Adipocyte (in vitro differentiated cells): ENCODE results near the gene CAPN2.

Experiments used
- DNase-seq: peaks from one replicate; pipeline ENCODE4 v3.0.0-alpha.2; 2015; ENCODE audit warnings: low read depth
- H3K27me3 ChIP-seq: replicated peaks from 2 replicates; pipeline ENCODE4 v1.7.0; 2013; ENCODE audit warnings: mild to moderate bottlenecking, low read length, moderate library complexity; ENCODE audit not compliant: control insufficient read depth, insufficient read depth
- H3K36me3 ChIP-seq: 2 replicates; pipeline ENCODE4 v1.7.0; 2013; ENCODE audit warnings: low read length, mild to moderate bottlenecking, moderate library complexity; ENCODE audit not compliant: control insufficient read depth, insufficient read depth, severe bottlenecking
- H3K4me1 ChIP-seq: 2 replicates; pipeline ENCODE4 v1.7.0; 2013; ENCODE audit warnings: mild to moderate bottlenecking, low read length, moderate library complexity; ENCODE audit not compliant: control insufficient read depth, insufficient read depth
- H3K4me3 ChIP-seq: 2 replicates; pipeline ENCODE4 v1.7.0; 2013; ENCODE audit warnings: mild to moderate bottlenecking, low read length, moderate library complexity
- H3K9ac ChIP-seq: 2 replicates; pipeline ENCODE4 v1.7.0; 2013; ENCODE audit warnings: mild to moderate bottlenecking, low read length, moderate library complexity
- H3K9me3 ChIP-seq: 2 replicates; pipeline ENCODE4 v1.7.0; 2013; ENCODE audit warnings: mild to moderate bottlenecking, low read length, moderate library complexity; ENCODE audit not compliant: control insufficient read depth

CAPN2 gene

DNA sequence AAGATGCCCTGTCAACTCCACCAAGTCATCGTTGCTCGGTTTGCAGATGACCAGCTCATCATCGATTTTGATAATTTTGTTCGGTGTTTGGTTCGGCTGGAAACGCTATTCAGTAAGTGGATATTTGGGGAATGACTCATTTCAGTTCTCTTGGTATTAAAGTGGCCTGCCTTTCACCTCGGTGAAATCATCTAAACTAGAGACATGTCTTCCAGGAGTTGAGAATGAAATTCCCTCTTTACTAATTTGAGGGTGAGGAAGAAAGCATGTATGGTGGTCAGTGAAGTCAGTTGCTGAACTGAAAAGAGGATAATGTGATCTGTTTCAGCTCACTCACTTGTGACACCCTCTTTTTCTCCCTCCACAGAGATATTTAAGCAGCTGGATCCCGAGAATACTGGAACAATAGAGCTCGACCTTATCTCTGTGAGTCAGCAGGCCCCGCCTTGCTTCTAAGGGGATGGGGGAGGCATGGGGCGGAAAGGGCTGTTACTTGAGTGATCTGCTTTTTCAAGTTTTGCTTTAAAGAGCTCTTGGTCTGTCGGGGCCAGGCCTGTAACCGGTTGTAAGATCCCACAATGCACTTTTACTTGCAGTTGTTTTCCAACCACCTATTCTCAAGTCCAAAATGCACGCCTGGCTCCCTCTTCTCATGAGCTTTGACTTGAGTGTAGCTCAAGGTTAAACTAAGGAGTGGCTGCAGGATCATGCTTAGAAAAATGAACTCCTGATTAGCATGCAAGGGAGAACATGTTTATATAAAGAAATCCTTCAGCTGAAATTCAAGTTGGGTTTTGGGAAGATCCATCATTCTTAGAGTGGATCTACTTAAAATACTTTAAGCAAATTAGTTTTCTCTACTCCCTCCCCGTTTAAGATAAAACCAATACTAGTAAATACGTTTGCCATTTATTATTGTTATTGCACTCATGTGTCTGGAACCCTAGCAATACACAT is 59.8 kb downstream of the CAPN2 start:
- peaks cover 73% of the 10 kb centered on the region for H3K36me3 ChIP-seq
- peak overlapping the region; percentile 66 for H3K9ac ChIP-seq
- H3K27me3 ChIP-seq: no peaks in the 10 kb centered on the region
- H3K9me3 ChIP-seq: no peaks in the 10 kb centered on the region
- peak overlapping the region; percentile 55 for H3K4me3 ChIP-seq
- DNase-seq: peak; percentile 86
- peaks cover 62% of the 10 kb centered on the region for H3K4me1 ChIP-seq

DNA sequence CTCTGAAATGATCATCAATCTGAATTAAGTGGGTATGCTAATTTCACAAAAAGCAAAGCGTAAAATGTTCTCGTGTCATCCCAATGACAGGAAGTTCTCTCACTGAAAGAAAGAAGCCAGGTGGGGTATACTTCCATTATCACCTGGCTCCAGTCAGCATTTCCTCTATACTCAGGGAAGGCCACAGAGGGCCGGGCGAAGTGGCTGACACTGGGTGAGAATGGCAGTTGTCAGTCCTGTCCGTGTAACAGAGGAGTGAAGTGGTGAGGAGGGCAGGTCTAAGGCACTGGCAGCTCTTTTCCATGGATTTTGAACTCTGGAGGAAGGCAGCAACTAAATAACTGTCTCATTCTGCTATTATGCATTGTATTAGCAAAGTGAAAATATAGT is 60.4 kb downstream of the CAPN2 start:
- Histone ChIP-seq H3K9ac (peak overlapping the region; percentile 66), H3K36me3 (peaks cover 79% of the 10 kb centered on the region), H3K4me3 (no peak overlapping the region), H3K4me1 (peaks cover 62% of the 10 kb centered on the region), H3K9me3 (no peaks in the 10 kb centered on the region), H3K27me3 (no peaks in the 10 kb centered on the region)
- no peak for DNase-seq

DNA sequence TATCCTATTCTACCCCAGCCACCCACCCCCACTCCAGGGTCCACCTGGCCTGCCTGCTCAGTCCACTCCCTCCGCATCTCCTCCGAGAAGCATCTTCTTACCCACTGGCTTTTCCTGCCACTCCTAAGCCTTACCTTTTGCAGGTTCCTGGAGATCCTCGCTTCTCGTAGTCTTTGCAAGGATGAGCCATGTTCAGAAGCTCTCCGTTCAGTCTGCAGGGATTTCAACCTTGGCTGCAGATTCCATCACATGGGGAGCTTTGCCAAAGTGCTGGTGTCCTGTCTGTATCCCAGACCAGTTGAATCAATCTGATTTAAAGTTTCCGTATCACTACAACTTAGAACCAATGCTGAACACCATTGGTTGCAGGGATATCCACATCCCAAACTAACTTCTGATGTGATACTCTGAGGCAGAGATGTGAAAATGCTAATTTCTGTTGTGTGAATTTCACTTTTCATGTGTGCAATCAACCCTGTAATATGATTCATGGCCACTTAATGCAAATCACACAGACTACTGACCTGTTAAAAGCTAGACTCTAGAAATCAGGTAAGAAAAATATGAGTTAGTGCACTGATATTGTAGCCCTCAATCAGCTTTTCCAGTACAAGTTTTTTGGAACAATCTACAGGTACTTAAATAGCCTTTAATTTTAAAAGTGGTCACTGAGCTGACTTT is 61.9 kb downstream of the CAPN2 start:
- Histone ChIP-seq H3K27me3 (no peaks in the 10 kb centered on the region), H3K9me3 (no peaks in the 10 kb centered on the region), H3K36me3 (peaks cover 86% of the 10 kb centered on the region), H3K4me1 (peaks cover 62% of the 10 kb centered on the region), H3K9ac (peak overlapping the region; percentile 63), H3K4me3 (no peak overlapping the region)
- no peak for DNase-seq

DNA sequence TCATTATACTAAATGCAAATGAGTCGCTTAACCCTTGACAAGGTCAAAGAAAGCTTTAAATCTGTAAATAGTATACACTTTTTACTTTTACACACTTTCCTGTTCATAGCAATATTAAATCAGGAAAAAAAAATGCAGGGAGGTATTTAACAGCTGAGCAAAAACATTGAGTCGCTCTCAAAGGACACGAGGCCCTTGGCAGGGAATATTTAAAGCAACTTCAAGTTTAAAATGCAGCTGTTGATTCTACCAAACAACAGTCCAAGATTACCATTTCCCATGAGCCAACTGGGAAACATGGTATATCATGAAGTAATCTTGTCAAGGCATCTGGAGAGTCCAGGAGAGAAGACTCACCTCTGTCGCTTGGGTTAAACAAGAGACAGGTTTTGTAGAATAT is 62.7 kb downstream of the CAPN2 start:
- Histone ChIP-seq H3K4me1 (peaks cover 55% of the 10 kb centered on the region), H3K27me3 (no peaks in the 10 kb centered on the region), H3K4me3 (no peak overlapping the region), H3K9ac (peak overlapping the region; percentile 63), H3K9me3 (no peaks in the 10 kb centered on the region), H3K36me3 (peaks cover 86% of the 10 kb centered on the region)
- DNase-seq: peak; percentile 59

DNA sequence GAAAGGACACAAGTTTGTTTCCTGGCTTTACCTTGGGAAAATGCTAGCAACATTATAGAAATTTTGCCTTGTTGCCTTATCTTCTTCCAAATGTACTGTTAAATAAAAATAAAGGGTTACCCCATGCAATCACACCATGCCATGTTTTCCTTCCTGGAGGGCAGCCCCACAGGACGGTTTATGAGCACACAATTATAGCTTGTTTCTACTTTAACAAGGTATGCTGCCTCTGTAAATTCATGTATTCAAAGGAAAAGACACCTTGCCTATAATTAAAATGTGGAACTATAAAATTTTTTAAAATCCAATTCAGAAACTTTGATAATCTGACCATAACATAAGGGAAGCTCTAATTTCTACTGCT is 63.4 kb downstream of the CAPN2 start:
- peaks cover 86% of the 10 kb centered on the region for H3K36me3 ChIP-seq
- H3K9me3 ChIP-seq: no peaks in the 10 kb centered on the region
- H3K4me3 ChIP-seq: no peak overlapping the region
- no peak for DNase-seq
- H3K4me1 ChIP-seq: peaks cover 49% of the 10 kb centered on the region
- H3K27me3 ChIP-seq: no peaks in the 10 kb centered on the region
- H3K9ac ChIP-seq: no peak overlapping the region

DNA sequence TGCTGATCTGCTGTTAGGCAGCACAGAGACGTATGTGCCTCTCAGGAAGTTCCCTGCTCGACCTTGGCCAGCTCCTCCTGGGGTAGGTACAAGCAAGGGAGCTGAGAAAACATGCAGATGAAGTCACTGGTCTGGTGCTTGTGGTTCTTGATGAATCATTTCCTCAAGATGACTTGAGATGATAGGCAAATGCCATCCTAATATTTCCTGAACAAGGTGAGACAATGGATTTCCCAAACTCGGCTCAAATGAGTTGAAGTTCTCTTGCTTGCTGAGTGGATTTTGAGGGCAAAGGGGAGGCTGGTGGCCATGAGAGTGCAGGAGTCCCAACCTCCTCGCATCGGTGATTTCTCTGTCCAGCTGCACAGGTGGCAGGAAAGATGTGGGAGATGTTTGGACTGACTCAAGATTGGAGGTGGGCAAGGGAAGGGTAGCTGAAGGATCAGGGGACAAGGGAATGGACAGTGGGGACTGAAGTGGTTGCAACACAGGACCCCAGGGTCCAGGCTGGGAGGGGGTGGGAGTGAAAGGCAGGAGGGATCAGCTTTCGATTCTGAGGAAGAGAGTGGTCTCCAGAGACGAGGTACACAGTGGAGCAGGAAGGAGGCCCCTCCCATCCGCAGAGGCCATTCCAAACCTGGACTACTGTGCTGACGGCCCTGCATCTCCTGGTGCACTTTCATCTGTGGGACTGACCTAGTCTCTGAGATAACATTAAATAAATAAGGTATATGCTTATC is 63.9 kb downstream of the CAPN2 start:
- H3K4me3 ChIP-seq: no peak overlapping the region
- peak; percentile 53 for DNase-seq
- peaks cover 85% of the 10 kb centered on the region for H3K36me3 ChIP-seq
- peaks cover 48% of the 10 kb centered on the region for H3K4me1 ChIP-seq
- no peak overlapping the region for H3K9ac ChIP-seq
- no peaks in the 10 kb centered on the region for H3K27me3 ChIP-seq
- no peaks in the 10 kb centered on the region for H3K9me3 ChIP-seq

DNA sequence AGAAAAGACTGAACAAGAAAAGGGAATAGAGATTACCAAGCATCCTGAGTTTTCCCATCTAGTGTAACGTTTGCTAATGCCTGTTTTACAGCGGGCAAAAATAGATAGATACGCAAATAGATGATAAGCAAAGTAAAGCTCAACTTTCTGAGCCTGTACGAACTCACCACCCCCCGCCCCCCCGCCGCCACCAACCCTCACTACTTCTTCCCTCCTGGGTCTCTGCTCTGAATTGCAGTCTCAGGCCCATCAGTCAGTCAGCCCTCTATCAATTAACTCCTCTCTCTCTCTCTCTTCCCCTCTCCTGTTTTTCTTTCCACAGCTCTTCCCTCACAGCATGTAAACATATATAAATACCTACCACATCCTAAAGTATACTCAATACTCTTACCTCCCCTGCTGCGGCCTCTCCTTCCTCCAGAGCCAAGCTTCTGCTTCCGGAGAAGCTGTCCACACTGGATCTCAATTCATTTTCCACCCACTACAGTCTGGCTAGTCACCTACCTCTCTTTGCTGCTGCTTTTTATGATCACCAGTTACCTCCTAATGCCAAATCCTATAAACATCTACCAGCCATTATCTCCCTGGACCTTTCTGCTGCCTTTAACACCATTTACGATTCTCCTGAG is 64.6 kb downstream of the CAPN2 start:
- no peak for DNase-seq
- H3K36me3 ChIP-seq: peaks cover 81% of the 10 kb centered on the region
- H3K27me3 ChIP-seq: no peaks in the 10 kb centered on the region
- no peaks in the 10 kb centered on the region for H3K9me3 ChIP-seq
- peaks cover 42% of the 10 kb centered on the region for H3K4me1 ChIP-seq
- no peak overlapping the region for H3K4me3 ChIP-seq
- H3K9ac ChIP-seq: no peak overlapping the region

DNA sequence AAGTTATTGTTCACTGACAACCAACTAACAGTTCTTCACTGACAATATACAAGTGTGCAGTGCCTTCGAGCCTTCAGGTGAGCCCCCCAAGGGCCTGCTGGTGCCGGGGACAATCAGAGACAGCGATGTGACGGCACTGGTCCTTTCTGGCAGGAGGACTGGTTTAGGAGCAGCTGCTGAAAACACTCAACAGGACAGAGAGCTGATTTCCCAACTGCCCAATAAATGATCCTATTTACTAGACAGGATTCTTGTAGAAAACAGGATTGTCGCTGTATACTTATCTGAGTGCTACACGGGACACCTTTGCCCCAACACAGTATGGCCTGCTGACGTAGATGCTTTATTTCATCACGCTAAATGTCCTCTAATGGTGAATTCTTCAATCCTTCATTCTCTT is 68.0 kb downstream of the CAPN2 start:
- Histone ChIP-seq H3K4me3 (no peak overlapping the region), H3K4me1 (peaks cover 37% of the 10 kb centered on the region), H3K27me3 (no peaks in the 10 kb centered on the region), H3K36me3 (peaks cover 52% of the 10 kb centered on the region), H3K9ac (no peak overlapping the region), H3K9me3 (no peaks in the 10 kb centered on the region)
- DNase-seq: no peak

DNA sequence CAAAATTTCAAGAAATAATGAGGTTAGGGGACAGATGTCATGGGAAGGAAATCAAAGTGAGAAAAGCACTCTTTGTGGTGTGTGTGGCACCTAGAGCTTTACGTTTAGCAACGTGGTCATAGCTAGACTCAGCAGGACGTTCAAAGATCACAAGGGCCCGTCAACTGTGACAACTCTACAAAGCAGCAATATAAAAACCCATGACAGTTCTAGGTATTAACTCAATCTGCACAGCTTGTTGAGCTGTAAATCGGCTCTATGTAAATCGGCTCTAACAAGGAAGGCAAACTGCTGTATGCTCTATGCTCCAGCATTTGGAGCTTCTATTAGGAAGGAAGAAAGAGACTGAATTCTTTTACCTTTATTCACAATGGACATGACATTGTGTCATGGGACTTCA is 68.6 kb downstream of the CAPN2 start:
- DNase-seq: no peak
- Histone ChIP-seq H3K27me3 (no peaks in the 10 kb centered on the region), H3K9ac (no peak overlapping the region), H3K36me3 (peaks cover 46% of the 10 kb centered on the region), H3K4me1 (peaks cover 30% of the 10 kb centered on the region), H3K9me3 (no peaks in the 10 kb centered on the region), H3K4me3 (no peak overlapping the region)

DNA sequence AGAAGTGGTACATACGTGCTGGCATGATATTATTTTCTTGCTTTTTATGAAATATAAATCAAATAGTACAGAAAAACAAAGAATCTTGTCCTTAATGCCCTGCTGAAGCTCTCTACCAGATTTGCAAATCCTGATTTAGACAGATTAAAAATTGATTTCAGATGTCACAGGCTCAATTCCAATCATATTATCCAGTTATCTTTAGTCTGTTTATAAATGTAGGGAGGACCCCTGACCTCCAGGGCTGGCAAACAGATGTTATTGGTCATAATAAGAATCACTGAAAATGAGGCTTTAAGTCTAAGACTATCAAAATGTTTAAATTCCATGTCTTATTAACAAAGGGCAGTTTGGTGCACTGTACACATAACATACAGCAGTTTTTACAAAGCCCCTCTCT is 71.3 kb downstream of the CAPN2 start:
- H3K9ac ChIP-seq: no peak overlapping the region
- DNase-seq: no peak
- peaks cover 28% of the 10 kb centered on the region for H3K36me3 ChIP-seq
- H3K27me3 ChIP-seq: no peaks in the 10 kb centered on the region
- peaks cover 25% of the 10 kb centered on the region for H3K4me1 ChIP-seq
- no peaks in the 10 kb centered on the region for H3K9me3 ChIP-seq
- H3K4me3 ChIP-seq: no peak overlapping the region

DNA sequence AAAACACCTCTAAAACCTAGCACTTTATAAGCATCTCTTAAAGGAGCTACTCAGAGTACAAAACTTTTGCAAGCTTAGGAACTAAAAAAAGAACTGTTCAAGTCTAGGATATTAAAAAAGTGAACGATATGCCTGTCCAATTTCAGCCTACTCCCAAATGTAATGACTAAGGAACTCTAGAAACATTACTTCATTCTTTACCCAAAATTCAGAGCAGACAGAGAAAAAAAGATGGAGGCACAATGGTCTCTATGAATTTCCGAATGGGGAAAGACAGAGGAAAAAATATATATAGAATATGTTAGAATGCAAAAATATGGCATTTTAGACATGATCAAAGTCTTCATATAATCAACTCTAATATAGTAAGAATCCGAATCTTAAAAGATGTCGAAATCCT is 72.2 kb downstream of the CAPN2 start:
- H3K36me3 ChIP-seq: peaks cover 26% of the 10 kb centered on the region
- H3K4me3 ChIP-seq: no peak overlapping the region
- peaks cover 25% of the 10 kb centered on the region for H3K4me1 ChIP-seq
- no peak overlapping the region for H3K9ac ChIP-seq
- no peaks in the 10 kb centered on the region for H3K9me3 ChIP-seq
- no peaks in the 10 kb centered on the region for H3K27me3 ChIP-seq
- no peak for DNase-seq
